Activated CD8-positive, alpha-beta memory T cell treated with anti-CD3 and anti-CD28 coated beads, Interleukin-2, amount 50 U/mL, for 48 hours (primary cell): ENCODE measurements around the gene KBTBD13.
A peak's percentile ranks its signal among the peaks of the same experiment; 100 is the strongest.

Source experiments
- DNase-seq: peaks from one replicate; pipeline ENCODE4 v3.0.0-alpha.2; 2020

The KBTBD13 gene

DNA sequence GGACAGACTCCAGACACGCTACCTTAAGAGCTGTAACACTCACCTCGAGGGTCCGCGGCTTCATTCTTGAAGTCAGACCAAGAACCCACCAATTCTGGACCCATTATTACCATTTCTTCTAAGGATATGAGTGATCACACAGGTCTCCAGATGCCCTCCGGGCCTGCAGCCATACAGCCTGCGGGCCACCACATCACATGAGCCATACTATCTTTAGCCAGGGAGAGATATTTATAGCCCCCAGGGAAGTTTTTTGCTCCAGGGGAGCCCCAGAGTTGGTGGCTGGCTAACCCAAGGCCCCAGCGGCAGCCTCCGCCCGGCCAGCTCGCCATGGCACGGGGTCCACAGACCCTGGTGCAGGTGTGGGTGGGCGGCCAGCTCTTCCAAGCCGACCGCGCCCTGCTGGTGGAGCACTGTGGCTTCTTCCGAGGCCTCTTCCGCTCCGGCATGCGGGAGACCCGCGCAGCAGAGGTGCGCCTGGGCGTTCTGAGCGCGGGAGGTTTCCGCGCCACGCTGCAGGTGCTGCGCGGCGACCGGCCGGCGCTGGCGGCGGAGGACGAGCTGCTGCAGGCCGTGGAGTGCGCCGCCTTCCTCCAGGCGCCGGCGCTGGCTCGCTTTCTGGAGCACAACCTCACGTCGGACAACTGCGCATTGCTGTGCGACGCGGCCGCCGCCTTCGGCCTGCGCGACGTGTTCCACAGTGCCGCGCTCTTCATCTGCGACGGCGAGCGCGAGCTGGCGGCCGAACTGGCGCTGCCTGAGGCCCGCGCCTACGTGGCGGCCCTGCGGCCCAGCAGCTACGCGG lies at the start of gene KBTBD13:
TSS of gene KBTBD13 (plus strand) at position 261 of the 805 bp plus-strand sequence. CDS start at position 331, 70 bp downstream.
- DNase-seq: no peak

DNA sequence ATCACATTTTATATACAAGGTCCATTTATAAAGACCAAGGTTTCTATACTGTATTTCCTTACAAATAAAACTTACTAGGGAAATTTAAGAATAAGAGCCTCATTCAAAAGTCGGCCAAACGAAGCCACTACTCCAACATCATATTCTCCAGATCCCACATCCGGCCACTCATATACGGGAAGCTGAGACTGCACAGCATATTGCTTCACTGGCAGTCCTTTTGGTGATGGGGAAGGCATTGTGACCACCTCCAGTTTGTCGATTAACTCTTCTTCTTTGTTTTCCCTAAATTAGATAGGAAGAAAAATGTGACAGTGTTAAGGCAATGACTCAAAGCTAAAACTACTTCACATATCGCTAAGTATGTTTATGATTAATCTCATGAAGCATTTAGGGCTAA lies 49.8 kb upstream of the KBTBD13 start:
- DNase-seq: no peak

DNA sequence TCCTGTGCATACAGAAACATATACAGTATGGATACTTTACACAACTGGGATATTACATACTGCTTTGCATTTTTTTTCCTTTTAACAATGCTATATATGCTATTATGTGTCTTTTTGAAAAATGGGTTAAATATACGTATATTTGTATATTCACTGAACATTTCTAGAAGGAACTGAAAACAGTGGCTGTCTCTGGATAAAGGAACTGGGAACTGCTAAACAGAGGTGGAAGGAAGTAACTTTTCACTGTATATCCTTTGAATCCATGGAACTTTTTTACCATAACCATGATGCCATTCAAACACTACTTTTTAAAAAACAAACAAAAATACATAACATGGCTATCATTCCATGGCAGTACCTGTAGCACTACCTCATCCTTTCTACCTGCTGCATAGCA lies 49.0 kb upstream of the KBTBD13 start:
- no peak for DNase-seq

DNA sequence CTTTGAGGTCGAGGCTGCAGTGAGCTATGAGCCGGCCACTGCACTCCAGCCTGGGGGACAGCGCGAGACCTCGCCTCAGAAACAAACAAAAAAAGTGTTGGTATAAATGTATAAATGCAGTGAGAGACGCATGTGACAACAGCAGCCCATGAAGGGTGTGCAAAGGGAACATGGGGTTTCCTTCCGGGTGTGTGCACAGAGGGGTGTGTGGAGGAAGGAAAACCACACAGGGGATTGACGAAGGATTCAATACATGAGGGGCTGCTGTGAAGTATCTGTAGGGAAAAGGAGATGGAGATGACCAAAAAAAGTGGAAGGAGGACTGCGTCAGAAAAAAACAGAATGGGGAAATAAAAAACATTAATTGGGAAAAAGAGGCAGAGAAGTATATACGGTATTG lies 48.2 kb upstream of the KBTBD13 start:
- DNase-seq: no peak

DNA sequence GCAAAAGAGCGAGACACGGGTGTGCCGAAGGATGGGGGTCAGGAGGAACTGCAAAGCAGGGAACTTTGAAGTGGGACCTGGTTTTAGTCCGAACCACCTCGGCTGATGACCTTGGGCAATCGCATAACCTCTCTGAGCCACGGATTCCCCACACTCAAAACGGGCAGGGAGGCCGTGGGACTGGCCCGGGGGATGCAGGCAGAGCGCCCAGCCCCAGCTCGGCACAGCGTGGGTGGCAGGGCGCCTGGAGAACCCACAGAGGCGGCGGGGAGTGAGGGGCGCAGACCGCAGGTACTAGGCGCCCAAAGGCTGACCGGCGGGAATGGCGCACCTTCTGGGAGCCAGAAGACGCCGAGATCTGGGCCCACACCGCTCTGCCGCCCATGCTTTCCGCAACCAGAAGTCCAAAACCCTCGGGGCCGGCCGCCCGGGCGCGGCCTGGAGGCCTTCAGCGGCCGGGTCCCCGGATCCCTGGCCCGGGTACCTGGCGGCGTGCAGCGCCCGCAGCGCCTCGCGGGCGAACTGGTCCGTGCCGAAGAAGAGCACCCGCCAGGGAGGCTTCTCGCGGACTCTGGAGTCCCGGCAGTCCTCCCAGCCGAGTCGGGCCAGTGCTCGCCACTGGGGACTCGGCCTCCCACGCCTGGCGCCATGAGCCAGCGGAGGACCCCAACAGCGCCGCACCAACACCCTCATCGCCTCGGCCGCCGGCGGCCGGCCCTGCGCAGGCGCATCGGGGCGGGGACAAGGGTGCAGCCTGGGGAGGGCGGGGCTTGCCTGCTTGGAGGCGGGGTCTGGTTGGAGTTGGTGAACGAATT lies 47.4 kb upstream of the KBTBD13 start, which contains the start of gene MTFMT:
TSS of gene MTFMT (minus strand) at position 719 of the 815 bp plus-strand sequence. CDS start at position 693, 26 bp downstream.
- peak; percentile 97 for DNase-seq

DNA sequence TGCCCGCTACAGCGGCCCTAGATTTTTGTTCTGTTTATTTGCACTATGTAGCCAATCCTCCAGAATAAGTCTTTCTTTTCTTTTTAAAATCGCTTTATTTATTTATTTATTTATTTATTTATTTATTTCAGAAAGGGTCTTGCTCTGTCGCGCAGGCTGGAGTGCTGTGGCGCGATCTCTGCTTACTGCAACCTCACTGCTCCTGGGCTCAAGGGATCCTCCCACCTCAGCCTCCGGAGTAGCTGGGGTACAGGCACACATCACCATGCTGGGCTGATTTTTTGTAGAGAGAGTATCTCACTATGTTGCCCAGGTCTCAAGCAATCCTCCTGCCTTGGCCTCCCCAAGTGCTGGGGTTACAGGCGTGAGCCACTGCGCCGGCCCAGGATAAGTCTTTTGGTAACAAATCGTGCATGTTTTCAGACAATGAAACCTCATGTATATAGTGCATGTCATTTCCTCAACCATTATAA lies 46.8 kb upstream of the KBTBD13 start:
- DNase-seq: no peak

DNA sequence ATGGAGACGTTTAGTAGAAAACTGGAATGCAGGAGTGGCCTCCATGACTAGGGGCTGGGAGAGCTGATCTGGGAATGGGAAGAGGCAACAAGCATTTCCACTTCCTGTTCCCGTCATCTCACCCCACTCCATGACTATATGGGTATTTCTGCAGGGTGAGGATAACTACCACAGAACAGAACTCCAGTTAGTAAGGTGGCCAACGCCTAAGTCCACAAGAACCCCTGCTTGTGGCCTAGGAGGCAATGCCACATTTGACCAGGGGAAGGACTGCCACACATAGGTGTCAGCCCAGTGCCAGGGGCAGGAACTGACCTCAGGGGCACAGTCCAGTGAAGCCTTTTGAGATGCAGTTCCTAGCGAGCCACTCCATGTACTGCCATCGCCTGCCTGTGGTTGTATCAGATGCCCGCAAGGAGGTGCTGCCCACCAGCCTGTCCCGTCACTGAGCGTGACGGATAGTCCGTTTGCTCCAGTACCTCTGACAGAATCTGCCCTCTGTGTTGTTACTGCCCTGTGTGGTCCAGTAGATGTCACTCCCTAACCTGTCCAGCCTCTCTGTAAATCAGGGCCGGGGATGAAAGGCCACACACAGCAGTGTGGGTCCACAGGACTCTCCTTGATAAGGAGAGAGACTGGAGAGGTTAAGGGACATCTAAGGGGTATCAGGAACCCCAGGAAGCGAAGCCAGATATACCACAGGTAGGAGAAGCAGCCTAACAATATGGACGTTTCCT lies 43.6 kb upstream of the KBTBD13 start:
- DNase-seq: peak; percentile 68

DNA sequence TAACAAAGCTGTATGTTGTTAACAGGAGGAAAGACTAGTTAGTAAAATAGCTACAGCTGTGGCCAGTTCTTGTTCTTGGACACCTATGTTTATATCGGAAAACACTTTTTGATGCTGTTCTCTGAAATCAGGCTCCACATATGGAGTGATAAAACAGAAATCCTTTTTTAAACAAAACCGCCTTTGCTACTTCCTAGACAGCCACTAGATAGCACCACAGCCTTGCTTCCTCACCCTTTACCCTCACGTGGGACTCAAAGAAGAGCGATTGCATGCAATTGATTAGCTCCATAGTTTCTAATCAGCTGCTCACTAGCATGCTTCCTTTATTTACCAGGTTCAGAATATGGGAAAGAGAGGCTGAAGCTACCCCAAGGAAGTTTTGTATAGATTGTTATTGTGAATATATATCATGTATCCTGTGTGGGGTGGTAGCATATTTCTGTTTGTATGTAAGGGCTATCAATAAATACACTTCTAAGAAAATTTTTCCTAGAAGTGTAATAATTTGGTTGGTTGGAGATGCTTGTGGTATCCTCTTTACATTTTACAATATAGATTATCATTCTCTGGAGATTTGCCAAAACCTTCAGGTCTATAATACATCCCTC lies 42.8 kb upstream of the KBTBD13 start:
- DNase-seq: no peak

DNA sequence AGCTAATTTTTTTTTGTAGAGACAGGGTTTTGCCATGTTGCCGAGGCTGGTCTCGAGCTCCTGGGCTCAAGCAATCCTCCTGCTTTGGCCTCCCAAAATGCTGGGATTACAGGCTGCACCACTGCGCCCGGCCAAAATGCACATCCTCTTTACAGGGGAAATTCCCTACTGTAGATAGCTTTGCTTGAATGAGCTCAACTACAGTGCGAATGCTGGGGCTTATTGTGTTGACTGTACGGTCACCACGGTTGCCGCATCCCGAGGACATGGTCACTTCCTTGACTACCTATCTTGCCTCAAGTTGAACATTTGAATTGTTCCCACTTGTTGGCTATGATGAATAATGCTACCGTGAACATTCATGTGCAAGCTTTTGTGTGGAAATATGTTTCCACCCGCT lies 41.8 kb upstream of the KBTBD13 start:
- no peak for DNase-seq

DNA sequence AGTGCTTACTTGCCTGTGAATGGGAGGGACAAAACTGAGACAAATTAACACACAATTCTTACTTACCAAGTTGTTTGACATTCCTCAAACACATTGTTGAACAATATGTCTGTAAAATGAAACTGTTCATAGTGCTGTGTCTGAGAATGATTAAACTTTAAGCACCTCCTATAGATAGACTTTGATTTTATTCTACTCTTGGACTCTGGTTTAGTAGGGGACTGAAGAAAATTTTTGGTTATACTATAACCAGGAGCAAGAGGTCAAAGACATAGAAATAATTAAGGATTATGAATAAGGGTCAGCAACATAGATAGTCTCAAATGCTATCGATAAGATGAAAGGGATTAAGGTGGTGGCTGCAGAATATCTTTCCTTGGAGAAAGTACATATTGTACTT lies 39.2 kb upstream of the KBTBD13 start:
- DNase-seq: no peak

DNA sequence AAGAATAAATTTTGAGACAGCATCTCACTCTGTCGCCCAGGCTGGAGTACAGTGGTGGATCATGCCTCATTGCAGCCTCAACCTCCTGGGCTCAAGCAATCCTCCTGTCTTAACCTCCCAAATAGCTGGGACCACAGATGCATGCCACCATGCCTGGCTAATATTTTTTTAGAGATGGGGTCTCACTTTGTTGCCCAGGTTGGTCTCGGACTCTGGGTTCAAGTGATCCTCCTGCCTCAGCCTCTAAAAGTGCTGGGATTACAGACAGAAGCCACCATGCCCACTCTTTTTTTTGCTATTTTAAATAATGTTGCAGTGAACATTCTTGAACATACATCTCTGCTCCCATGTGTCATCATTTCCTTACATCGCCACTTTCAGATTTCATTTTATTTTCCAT lies 38.1 kb upstream of the KBTBD13 start:
- DNase-seq: no peak

DNA sequence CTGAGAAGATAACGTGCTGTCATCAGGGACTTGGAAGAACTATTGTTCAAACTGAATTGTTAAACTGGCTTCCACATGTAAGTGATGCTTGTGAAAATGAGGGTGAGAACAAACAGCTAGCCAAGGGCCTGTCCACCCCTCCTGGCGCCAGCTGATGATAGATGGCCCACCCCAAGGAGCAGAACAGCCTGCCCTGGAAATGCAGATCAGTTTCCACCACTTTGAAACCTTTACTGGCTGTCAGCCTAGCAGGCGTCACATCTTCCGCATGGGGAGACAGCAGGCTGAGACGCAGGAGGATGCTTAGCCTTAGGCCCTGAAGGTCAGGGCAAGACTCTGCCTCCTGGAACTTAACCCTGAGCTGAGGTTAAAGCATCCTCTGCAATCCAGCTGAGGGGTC lies 37.7 kb upstream of the KBTBD13 start:
- DNase-seq: no peak

DNA sequence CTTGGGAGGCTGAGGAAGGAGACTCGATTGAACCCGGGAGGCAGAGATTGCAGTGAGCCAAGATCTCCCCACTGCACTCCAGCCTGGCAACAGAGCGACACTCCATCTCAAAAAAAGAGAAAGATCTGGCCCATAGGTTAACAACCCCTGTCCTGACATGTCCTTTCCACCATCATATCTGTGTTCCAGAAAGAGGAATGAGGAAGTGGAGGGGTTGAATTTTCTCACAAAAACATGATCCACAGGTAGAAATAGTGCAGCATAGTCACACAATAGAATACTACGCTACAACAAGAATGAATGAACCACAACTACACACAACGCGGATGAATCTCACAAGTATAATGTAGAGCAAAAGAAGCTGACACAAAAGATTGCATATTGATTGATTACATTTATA lies 36.1 kb upstream of the KBTBD13 start:
- no peak for DNase-seq

DNA sequence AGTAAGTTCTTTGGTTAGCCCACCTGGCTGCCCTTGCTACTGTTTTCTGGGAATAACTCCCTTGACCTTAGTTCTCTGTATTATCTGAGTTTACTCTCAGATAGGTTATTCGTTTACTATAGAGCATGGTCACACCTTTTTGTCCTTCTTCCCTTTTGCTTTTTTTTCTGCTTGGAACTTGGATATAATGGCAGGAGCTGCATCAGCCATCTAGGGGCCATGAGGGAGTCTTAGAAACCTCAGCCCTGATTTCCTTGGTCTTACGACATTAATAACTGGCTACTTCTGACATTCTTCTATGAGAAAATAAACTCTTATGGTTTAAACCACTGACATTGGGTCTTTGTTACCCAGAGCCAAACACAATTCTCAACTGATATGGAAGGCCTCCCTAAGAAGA lies 34.8 kb upstream of the KBTBD13 start:
- no peak for DNase-seq

DNA sequence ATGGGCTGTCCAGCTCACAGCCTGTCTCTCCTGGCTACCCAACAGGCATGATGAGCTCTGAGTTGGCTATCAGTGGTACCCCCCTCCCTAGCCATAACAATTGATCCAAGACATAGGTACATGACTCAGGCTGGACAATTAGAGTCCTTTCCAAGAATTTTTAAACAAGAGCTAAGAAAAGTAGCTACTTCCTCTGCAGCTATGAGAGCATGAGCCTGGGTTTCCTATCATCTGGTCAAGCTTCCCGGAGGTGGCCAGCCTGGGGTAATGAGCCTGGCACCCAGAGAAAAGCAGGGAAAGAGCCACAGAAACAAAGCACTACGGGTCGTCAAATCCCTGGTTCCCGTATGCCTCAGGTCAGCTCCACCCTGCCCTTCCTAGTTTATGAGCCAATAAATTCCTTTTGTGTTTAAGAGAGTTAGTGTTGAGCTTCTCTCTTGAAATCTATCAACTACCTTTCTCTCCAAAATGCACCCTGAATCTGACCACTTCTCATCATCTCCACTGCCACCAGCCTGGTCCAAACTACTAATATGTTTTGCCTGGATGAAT lies 33.7 kb upstream of the KBTBD13 start:
- no peak for DNase-seq

DNA sequence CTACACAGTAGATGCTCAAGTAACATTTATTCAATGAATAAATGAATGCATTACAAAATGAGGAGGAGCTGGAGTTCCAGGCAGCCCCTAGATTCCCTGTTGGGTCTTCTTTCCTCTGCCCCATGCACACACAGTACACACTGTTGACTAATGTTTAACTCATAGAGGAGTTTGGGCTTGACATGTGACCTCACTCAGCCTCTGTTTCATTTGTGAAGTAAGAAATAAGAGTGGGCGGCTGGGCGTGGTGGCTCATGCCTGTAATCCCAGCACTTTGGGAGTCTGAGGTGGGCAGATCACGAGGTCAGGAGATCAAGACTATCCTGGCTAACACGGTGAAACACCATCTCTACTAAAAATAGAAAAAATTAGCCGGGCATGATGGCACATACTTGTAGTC lies 32.3 kb upstream of the KBTBD13 start:
- DNase-seq: peak; percentile 52

DNA sequence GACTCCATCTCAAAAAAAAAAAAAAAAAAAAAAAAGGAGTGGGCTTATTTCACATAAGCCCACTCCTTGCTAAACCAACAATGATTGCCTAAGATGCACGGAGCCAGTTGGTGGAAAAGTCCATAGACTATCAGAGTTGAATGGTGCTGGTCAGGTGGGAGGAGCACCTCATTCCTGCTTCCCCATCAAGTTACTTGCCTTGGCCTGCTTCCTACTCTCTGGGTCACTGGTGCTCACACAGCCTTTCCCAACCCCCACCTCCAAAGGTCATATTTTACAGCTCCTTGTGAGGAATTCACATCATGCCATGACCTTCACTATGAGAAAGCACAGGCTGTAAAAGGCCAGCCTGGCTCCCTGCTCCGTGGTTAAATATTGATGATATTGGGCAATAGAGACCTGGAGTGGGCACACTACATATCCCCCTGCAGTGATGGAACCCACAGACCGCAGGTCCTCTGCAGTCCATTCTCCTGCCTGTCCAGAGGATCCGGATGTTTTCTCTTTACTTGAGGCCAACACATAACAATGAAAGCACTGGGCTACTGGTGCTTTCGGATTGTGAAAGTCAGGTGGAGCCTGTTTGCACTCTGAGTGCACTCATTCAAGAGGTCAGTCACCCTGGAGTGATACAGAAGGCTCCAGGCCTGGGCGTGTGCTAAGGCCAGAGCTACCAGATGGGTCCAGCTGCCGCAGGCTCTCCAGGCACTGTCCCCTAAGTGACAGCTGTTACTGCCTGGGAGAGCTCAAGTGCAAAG lies 31.6 kb upstream of the KBTBD13 start, which contains the start of gene SLC51B:
TSS of gene SLC51B (plus strand) at position 664 of the 758 bp plus-strand sequence. CDS start 4,618 bp downstream, outside the sequence.
- no peak for DNase-seq

DNA sequence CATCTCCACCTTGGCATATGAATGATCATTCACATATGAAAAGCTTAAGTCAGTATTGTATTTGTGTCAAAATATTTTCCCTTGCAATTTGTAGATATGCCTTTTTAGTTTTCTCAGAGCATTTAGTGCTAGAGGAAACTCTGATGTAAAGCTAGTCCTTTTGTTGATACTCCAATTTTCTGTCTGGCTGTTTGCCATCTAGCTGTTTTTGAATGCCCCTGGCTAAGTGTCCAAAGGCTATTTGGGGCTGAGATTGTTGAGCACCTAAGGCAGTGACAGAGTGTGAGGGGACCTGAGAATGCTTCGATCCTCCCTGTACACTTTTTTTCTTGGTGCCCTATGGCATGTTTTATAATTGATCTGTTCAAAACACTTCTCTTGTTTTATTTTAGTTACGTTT lies 28.3 kb upstream of the KBTBD13 start:
- DNase-seq: no peak

DNA sequence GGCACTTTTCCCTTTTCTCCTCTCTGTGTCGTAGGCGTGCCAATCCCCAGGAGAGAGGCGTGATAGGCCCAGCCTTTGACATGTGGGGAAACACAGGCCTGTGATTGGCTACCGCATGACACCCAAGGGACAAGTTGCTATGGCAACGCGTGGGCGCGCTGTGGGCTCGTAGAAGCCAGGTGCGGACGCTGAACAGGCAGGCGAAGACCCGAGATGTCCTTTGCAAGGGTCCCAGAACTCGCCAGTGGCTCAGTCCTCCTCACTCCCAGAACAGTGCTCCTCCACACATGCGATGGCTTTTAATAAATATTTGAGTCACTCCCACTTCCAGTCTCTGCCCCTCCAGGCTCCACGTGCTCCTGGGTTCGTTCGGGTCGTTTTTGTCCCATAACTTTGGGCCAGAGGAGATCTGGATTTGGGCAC lies 27.1 kb upstream of the KBTBD13 start:
- DNase-seq: peak; percentile 95

DNA sequence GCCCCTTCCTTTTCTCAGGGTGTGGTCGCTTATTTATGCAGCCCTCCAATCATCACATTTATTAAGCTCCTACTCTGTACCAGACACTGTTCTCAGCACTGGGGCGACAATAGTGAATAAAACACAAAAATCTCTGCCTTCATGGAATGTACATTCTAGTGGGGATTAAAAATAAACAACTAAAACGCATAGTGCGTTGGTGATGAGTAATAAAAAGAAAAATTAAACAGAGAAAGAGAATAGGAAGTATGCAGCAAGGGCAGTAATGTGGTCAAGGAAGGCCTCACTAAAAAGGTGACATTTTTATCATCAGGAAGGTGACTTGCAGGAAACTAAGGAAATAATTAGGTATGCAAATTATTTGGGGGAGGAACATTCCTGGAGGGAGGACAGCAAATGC lies 26.3 kb upstream of the KBTBD13 start:
- no peak for DNase-seq

DNA sequence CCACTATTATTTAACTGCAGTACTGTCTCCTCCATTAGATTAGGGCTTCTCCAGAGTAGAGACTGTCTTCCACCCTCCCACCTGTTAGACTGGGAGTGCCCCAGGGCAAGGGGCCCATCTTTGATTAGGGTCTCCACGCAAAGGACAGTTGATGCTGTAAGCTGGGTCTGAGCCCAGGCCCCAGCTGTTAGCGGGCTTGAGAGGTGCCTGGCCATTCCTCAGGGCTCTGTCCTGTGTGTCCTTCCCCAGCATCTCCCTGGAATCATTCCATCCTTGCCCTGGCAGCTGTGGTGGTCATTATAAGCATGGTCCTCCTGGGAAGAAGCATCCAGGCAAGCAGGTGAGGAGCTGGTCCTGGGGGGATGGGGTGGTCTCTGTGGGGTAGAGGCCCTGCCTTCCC lies 25.3 kb upstream of the KBTBD13 start:
- DNase-seq: no peak

DNA sequence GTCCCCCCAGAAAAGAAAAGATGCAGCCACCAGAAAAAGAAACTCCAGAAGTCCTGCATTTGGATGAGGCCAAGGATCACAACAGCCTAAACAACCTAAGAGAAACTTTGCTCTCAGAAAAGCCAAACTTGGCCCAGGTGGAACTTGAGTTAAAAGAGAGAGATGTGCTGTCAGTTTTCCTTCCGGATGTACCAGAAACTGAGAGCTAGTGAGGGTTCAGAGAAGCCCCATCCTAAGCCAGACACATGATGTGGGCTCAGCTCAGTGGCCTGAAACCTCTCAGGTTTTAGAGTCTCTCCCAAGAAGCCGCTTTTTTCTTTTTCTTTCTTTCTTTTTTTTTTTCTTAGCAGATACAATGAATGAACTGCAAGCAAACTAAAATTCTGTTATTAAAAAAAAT lies 23.6 kb upstream of the KBTBD13 start:
- no peak for DNase-seq
